ENCODE data around the gene TDRD7.

DNA sequence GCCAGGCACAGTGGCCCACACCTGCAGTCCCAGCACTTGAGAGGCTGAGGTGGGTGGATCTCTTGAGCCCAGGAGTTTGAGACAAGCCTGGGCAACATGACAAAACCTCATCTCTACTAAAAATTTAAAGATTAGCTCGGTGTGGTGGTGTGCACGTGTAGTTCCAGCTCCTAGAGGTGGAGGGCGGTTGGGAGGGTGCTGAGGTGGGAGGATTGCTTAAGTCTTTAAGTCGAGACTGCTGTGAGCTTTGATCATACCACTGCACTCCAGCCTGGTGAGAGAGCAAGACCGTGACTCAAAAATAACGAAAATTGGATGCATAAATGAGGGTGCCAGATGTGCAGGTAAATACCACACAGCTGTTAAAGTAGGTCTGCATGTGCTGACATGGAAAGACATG is 39.3 kb upstream of the TDRD7 start:
- TF ChIP-seq ZNF211 (tag by site-specific recombination; IDR thresholded peaks at IDR 0.05; ENCODE audit: low read depth) (no peak), TCF7L2 (IDR thresholded peaks at IDR 0.05; ENCODE audit: borderline replicate concordance, low read depth, low read length) (no peak), SP2 (tag by site-specific recombination; IDR thresholded peaks at IDR 0.05) (no peak), YY1 (tag by site-specific recombination; IDR thresholded peaks at IDR 0.05) (no peak), ZNF175 (tag by site-specific recombination; IDR thresholded peaks at IDR 0.05) (no peak), ZBTB20 (tag by site-specific recombination; IDR thresholded peaks at IDR 0.05) (no peak), ZNF274 (IDR thresholded peaks at IDR 0.05; ENCODE audit: low read length) (no peak), ZNF274 (tag by site-specific recombination; IDR thresholded peaks at IDR 0.05; ENCODE audit: borderline replicate concordance) (no peak), KLF16 (tag by site-specific recombination; IDR thresholded peaks at IDR 0.05) (no peak), ZNF48 (tag by site-specific recombination; IDR thresholded peaks at IDR 0.05) (no peak), ZNF558 (tag by site-specific recombination; IDR thresholded peaks at IDR 0.05) (no peak), ZNF837 (tag by site-specific recombination; IDR thresholded peaks at IDR 0.05) (no peak), ZNF530 (tag by site-specific recombination; IDR thresholded peaks at IDR 0.05; ENCODE audit: low read depth) (no peak)
- TF ChIP-seq, protein P1, sequence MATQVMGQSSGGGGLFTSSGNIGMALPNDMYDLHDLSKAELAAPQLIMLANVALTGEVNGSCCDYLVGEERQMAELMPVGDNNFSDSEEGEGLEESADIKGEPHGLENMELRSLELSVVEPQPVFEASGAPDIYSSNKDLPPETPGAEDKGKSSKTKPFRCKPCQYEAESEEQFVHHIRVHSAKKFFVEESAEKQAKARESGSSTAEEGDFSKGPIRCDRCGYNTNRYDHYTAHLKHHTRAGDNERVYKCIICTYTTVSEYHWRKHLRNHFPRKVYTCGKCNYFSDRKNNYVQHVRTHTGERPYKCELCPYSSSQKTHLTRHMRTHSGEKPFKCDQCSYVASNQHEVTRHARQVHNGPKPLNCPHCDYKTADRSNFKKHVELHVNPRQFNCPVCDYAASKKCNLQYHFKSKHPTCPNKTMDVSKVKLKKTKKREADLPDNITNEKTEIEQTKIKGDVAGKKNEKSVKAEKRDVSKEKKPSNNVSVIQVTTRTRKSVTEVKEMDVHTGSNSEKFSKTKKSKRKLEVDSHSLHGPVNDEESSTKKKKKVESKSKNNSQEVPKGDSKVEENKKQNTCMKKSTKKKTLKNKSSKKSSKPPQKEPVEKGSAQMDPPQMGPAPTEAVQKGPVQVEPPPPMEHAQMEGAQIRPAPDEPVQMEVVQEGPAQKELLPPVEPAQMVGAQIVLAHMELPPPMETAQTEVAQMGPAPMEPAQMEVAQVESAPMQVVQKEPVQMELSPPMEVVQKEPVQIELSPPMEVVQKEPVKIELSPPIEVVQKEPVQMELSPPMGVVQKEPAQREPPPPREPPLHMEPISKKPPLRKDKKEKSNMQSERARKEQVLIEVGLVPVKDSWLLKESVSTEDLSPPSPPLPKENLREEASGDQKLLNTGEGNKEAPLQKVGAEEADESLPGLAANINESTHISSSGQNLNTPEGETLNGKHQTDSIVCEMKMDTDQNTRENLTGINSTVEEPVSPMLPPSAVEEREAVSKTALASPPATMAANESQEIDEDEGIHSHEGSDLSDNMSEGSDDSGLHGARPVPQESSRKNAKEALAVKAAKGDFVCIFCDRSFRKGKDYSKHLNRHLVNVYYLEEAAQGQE (tag by site-specific recombination; IDR thresholded peaks at IDR 0.05) = no peak

Data from HEK293 (cell line).